GM21737 (cell line): ENCODE data around the gene WDCP.
"Not testable (repeated sequence)": the region's sequence is repeated elsewhere in the genome, so short reads cannot be mapped to it uniquely, and the experiment has no call there.

Experiments used
- ATAC-seq: cut with Tn5 transposase; IDR thresholded peaks from one replicate; pipeline ENCODE4 v1.9.1; 2021; ENCODE audit warnings: mild to moderate bottlenecking, moderate library complexity; ENCODE audit not compliant: unreplicated experiment

The WDCP gene

GRCh38 chr2:24072259-24072658 lies 25.1 kb upstream of the WDCP start:
- no peak for ATAC-seq

DNA sequence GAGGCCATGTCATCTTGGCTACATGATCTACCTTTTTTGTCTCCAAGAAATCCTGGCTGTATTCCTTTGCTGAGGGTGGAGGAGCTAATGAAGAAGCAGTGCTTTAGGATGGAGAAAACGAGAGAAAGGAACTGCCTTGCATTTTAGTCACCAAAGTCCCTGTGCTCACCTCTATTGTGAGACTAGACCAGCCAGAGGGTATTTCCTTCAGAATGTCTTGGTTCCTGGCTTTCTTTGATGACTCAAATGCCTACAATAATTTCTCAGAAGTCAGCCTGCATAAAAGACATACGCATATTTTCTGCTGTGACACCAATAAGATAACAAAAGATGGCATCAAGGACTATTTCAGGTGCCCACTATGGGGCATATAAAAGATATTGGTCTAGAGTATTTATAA lies 18.1 kb upstream of the WDCP start:
- no peak for ATAC-seq

- ATAC-seq = no peak
Measured at GRCh38 chr2:24058564-24059271, 11.5 kb upstream of the WDCP start.

- ATAC-seq = no peak
Measured at GRCh38 chr2:24055750-24056149, 8.6 kb upstream of the WDCP start.

- no peak for ATAC-seq
Measured at GRCh38 chr2:24054366-24055010, 7.3 kb upstream of the WDCP start.

DNA sequence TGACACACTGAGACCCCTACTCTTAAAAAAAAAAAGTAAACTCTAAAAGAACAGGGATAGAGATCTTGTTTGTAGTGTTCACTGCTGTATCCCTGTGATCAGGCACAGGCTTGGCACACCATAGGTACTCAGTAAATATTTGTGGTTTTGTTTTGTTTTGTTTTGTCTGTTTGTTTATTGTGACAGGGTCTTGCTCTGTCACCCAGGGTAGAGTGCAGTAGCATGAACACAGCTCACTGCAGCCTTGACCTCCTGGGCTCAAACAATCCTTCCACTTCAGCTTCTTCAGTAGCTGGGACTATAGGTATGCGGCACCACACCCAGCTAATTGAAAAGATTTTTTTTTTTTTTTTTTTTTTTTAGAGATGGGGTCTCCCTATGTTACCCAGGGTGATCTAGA lies 5.8 kb upstream of the WDCP start:
- ATAC-seq = no peak

GRCh38 chr2:24051833-24052232 lies 4.6 kb upstream of the WDCP start:
- no peak for ATAC-seq

DNA sequence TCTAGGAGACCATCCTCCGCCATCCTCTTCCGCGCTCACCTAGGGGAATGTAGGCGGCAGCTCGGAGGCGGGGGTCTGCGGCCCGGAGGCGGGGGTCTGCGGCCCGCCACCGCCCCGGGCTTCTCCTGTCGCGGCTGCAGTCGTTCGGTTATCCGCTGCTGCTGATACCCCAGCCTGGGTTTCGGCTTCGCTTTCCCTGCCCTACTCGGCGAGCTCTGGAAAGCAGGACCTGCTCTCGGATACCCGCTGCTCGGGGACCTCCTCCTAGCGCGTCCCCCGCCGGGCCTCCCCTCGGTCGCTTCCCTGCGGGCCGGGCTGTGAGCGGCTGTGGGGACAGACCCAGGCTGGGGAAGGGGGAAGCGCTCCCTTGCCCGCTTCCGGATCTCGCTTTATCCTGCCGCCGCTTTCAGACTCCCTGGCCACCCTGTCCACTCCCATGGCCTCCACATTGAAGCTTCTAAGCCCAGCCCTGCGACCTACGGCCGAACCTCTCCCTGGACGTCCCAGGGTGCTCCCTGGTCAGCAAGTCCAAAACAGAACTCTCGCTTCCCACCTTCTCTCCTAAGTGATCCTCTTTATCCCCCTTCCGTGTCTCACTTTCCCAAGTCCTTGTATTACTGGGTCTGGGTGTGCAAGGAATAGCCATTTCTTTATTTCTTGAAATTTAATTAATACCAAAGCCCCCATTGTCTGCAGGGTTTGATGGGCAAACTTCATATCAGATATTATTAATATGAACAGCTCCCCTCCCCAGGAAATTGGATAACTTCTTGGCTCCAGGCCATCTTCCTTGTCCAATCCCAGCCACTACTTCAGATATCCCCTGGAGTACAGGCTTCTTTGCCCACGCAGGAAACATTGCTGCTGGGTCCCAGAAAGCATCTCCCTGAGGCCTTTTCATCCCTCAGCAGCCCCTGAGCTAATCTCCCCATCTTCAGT lies 3.1 kb upstream of the WDCP start:
- ATAC-seq = no peak

- no peak for ATAC-seq
Measured at GRCh38 chr2:24049485-24050021, 2.4 kb upstream of the WDCP start, which contains the start of gene FKBP1B. Gene FKBP1B, plus strand, starts transcription at chr2:24049741. Its CDS starts 109 bp downstream, at chr2:24049850.

GRCh38 chr2:24048769-24049484 lies 1.7 kb upstream of the WDCP start:
- ATAC-seq = no peak

DNA sequence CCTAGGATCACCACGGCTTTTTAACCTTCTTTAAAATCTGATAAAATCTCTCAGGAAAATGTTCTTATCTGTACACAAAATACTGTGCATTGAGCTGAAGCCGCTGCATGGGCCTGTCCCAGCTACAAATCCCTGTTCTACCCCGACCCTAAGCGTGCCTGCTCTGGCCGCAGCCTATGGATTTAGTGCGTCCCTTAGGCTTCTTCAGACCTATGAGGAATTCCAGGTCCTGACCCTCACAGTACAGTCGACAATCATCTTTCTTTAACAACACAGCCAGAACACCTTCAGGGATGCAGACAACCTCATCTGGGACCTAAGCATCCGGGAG lies 477 bp upstream of the WDCP start:
- peak; percentile 3 for ATAC-seq

DNA sequence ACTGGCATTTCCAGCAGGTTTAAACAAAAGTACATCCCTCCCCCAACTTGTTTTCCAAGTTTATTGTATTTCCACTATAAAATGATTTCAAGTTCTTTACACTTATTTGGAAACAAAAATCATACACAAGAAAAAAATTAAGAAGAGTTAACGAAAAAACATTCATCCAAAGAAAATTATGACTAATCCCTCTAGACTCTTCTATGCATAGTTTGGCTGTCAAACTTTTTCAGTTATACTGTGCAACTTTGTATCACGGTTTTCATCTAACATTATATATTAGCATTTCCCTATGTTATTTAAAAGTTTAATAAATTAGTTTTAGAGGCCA lies 627 bp downstream of the WDCP start:
- no peak for ATAC-seq

DNA sequence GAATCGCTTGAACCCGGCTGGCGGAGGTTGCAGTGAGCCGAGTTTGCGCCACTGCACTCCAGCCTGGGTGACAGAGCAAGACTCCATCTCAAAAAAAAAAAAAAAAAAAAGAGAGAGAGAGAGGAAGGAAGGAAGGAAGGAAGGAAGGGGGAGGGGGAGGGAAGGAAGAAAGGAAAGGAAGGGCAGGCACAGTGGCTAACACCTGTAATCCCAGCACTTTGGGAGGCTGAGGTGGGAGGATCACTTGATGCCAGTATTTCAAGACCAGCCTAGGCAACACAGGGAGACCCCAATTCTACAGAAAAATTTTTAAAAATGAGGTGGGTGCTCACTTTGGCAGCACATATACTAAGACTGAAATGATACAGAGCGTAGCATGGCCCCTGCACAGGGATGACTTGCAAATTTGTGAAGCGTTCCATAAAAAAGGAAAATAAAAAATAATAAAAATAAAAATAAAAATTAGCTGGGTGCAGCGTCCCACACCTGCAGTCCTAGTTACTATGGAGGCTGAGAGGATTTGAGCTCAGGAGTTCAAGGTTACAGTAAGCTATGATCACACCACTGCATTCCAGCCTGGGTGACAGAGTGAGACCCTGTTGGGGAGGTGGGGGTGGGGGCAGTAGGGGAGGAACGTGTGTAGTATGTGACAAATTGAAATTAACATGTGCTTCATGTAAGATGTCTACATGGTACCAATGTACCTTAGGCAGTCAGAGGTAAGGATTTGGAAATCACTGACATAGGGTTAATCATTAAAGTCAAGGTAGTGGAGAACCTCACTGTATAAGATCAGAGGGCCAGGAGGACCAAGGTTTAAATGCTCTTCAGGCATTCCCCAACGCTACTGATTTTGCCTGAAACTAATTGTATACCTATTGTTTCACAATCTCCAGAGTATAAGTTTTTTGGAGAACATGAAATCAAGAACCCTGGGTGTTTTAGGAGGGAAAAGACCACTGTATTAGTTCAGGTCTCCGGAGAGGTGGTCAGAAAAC lies 1.4 kb downstream of the WDCP start:
- ATAC-seq = no peak

DNA sequence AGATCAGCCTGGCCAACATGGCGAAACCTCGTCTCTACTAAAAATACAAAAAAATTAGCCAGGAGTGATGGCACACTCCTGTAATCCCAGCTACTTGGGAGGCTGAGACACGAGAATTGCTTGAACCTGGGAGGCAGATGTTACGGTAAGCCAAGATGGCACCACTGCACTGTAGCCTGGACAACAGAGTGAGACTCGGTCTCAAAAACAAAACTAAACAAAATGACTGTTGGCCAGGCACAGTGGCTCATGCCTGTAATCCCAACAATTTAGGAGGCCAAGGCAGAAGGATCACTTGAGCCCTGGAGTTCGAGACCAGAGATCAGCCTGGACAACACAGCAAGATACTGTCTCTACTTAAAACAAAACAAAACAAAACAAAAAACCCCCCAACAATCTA lies 4.1 kb downstream of the WDCP start:
- ATAC-seq = not testable (repeated sequence)

DNA sequence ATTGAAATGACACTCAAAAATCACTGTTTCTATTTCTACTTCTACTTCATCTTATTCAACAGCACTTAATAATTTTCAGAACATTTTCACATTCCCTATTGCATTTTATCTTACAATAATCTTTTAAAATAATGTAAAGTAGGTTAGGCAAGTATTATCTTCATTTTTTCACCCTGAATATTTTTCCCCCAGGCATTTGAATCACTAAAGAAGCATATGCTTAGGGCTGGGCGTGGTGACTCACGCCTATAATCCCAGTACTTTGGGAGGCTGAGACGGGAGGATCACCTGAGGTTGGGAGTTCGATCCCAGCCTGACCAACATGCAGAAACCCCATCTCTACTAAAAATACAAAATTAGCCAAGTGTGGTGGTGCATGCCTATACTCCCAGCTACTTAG lies 6.7 kb downstream of the WDCP start:
- ATAC-seq = no peak

GRCh38 chr2:24038786-24039499 lies 8.2 kb downstream of the WDCP start:
- no peak for ATAC-seq

- no peak for ATAC-seq
Measured at GRCh38 chr2:24026233-24026632, 21.0 kb downstream of the WDCP start.

- no peak for ATAC-seq
Measured at GRCh38 chr2:24024996-24025663, 22.1 kb downstream of the WDCP start.

DNA sequence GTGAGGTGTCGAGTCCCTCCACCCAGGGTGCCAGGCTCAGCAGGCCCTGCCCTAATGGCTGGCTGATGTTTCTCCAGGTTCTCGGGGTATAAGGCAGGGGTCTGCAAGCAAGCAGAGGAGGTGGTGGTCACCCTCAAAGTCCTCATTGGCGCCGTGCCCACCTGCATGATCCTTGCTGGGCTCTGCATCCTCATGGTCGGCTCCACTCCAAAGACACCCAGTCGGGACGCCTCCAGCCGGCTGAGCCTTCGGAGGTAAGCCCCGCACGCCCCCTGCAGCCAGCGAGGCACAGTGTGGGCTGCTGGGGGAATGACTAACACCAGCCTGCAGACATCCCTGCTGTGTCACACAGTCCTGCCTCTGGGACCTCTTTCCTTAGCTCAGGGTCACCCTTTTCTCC lies 23.2 kb downstream of the WDCP start:
- ATAC-seq = no peak
